ENCODE results near the gene SPZ1. TPM values are rescaled to one million over a fixed set of nuclear protein-coding genes. Genes with fewer than 3 reads are reported as not detected.

Gene SPZ1
- total and polyA plus RNA-seq, 10 of the 15 experiments (the other 5 are each of a cell fraction or from before 2014, with no cell fraction given), result not detected

DNA sequence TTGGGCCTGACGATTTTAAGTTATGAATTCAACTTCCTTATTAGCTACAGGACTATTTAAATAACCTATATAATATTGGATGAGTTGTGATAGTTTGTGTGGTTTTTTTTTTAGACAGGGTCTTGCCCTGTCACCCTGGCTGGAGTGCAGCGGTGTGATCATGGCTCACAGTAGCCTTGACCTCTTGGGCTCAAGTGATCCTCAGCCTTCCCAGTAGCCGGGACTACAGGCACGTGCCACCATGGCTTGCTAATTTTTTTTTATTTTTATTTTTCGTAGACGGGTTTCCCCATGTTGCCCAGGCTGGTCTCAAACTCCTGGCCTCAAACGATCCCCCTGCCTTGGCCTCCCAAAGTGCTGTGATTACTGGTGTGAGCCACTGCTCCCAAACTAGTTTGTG, 17.6 kb downstream of the SPZ1 start:
- TF ChIP-seq POLR2AphosphoS5 (IDR thresholded peaks at IDR 0.05; ENCODE audit: low read length), result no peak
- TF ChIP-seq, protein P1, sequence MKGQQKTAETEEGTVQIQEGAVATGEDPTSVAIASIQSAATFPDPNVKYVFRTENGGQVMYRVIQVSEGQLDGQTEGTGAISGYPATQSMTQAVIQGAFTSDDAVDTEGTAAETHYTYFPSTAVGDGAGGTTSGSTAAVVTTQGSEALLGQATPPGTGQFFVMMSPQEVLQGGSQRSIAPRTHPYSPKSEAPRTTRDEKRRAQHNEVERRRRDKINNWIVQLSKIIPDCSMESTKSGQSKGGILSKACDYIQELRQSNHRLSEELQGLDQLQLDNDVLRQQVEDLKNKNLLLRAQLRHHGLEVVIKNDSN (IDR thresholded peaks at IDR 0.05; ENCODE audit: borderline replicate concordance, extremely low read length, insufficient read depth, low read depth, low read length), result no peak
- intact Hi-C loops (cut with micrococcal nuclease; ENCODE audit: unreplicated experiment) (no loop called here), in situ Hi-C loops (cut with MboI) (no loop called here)
- POLR2A ChIA-PET, result interaction anchor here (0.5 kb wide), 1 partner anchor 704 kb away, joined by 6 read pairs; no protein-coding TSS in a partner anchor
- SMC1A ChIA-PET (ENCODE audit: uncharacterized antibody, unreplicated experiment), result no interaction called here
- BruUV-seq (replicated peaks), result no TSS peak
- H3K27ac ChIP-seq (ENCODE audit: control insufficient read depth, insufficient read depth), result no peak overlapping the region
- CTCF ChIA-PET, result interaction anchor here (0.5 kb wide), 1 partner anchor 313 kb away, joined by 3 read pairs; no protein-coding TSS in a partner anchor
- no peak overlapping the region for H2AFZ ChIP-seq (ENCODE audit: control insufficient read depth, low read depth, low read length)
- H3K4me1 ChIP-seq (ENCODE audit: control insufficient read depth, insufficient read depth, low read length), result no peaks in the 10 kb centered on the region
- H3K9me3 ChIP-seq (replicated peaks; ENCODE audit: control insufficient read depth, insufficient read depth, low read length), result no peaks in the 10 kb centered on the region
- WGBS (ENCODE audit: insufficient coverage, insufficient replicate concordance, low lambda C conversion rate, missing lambda C conversion rate), result 55% methylated on average over 7 of the region's 7 CpGs
- FAIRE-seq (no peak), ATAC-seq (no peak), DNase-seq (ENCODE audit: low read depth, low spot score) (no peak)
- H3K4me3 ChIP-seq, result no peak overlapping the region
- no peaks in the 10 kb centered on the region for H3K36me3 ChIP-seq (ENCODE audit: control insufficient read depth in 2 of 2, insufficient read depth in 2 of 2, low read length in 1 of 2)
- no peaks in the 10 kb centered on the region for H3K79me2 ChIP-seq (ENCODE audit: control insufficient read depth, insufficient read depth, low read length)
- no peaks in the 10 kb centered on the region for H3K27me3 ChIP-seq (replicated peaks in 1 of 2; ENCODE audit: control insufficient read depth in 2 of 2, insufficient read depth in 2 of 2, low read length in 1 of 2)
- H3K9ac ChIP-seq (ENCODE audit: control insufficient read depth, insufficient read depth, low read length), result no peak overlapping the region
- RAD21 ChIA-PET (ENCODE audit: unreplicated experiment), result no interaction called here
- H4K20me1 ChIP-seq (ENCODE audit: control insufficient read depth, insufficient read depth), result no peaks in the 10 kb centered on the region
- H3K4me2 ChIP-seq (ENCODE audit: control insufficient read depth, insufficient read depth), result no peak overlapping the region

DNA sequence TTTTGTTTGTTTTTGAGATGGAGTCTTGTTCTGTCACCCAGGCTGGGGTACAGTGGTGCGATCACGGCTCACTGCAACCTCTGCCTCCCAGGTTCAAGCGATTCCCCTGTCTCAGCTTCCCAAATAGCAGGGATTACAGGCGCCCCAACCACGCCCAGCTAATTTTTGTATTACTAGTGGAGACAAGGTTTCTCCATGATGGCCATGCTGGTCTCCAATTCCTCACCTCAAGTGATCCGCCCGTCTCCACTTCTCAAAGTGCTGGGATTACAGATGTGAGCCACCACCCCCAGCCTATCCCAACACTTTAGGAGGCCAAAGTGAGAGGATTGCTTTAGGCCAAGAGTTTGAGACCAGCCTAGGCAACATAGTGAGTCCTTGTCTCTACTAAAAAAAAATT, 19.3 kb downstream of the SPZ1 start:
- ChIA-PET CTCF (no interaction called here), SMC1A (ENCODE audit: uncharacterized antibody, unreplicated experiment) (no interaction called here), RAD21 (ENCODE audit: unreplicated experiment) (no interaction called here), POLR2A (no interaction called here)
- 85% methylated on average over 7 of the region's 7 CpGs for WGBS (ENCODE audit: insufficient coverage, insufficient replicate concordance, low lambda C conversion rate, missing lambda C conversion rate)
- in situ Hi-C loops (cut with MboI) (no loop called here), intact Hi-C loops (cut with micrococcal nuclease; ENCODE audit: unreplicated experiment) (no loop called here)
- H3K4me2 ChIP-seq (ENCODE audit: control insufficient read depth, insufficient read depth), result no peak overlapping the region
- no peaks in the 10 kb centered on the region for H3K79me2 ChIP-seq (ENCODE audit: control insufficient read depth, insufficient read depth, low read length)
- H2AFZ ChIP-seq (ENCODE audit: control insufficient read depth, low read depth, low read length), result no peak overlapping the region
- FAIRE-seq, result no peak
- no TSS peak for BruUV-seq (replicated peaks)
- no peak for TF ChIP-seq ASH2L (IDR thresholded peaks at IDR 0.05; ENCODE audit: borderline replicate concordance, low read depth)
- TF ChIP-seq MYB (IDR thresholded peaks at IDR 0.05; ENCODE audit: borderline replicate concordance, low read depth, low read length), result no peak
- TF ChIP-seq TARDBP (IDR thresholded peaks at IDR 0.05; ENCODE audit: borderline replicate concordance), result no peak
- TF ChIP-seq NFIC (IDR thresholded peaks at IDR 0.05; ENCODE audit: low read depth, low read length), result no peak
- TF ChIP-seq IKZF2 (IDR thresholded peaks at IDR 0.05), result no peak
- TF ChIP-seq NR2C2 (IDR thresholded peaks at IDR 0.05; ENCODE audit: borderline replicate concordance, control insufficient read depth, insufficient read length, low read depth), result no peak
- TF ChIP-seq, protein P2, sequence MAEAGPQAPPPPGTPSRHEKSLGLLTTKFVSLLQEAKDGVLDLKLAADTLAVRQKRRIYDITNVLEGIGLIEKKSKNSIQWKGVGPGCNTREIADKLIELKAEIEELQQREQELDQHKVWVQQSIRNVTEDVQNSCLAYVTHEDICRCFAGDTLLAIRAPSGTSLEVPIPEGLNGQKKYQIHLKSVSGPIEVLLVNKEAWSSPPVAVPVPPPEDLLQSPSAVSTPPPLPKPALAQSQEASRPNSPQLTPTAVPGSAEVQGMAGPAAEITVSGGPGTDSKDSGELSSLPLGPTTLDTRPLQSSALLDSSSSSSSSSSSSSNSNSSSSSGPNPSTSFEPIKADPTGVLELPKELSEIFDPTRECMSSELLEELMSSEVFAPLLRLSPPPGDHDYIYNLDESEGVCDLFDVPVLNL (IDR thresholded peaks at IDR 0.05; ENCODE audit: low read depth, low read length), result no peak
- H3K9me3 ChIP-seq (replicated peaks; ENCODE audit: control insufficient read depth, insufficient read depth, low read length), result no peaks in the 10 kb centered on the region
- H3K9ac ChIP-seq (ENCODE audit: control insufficient read depth, insufficient read depth, low read length), result no peak overlapping the region
- H4K20me1 ChIP-seq (ENCODE audit: control insufficient read depth, insufficient read depth), result no peaks in the 10 kb centered on the region
- H3K36me3 ChIP-seq (ENCODE audit: control insufficient read depth in 2 of 2, insufficient read depth in 2 of 2, low read length in 1 of 2), result no peaks in the 10 kb centered on the region
- H3K27ac ChIP-seq (ENCODE audit: control insufficient read depth, insufficient read depth), result no peak overlapping the region
- no peak for ATAC-seq
- H3K4me1 ChIP-seq (ENCODE audit: control insufficient read depth, insufficient read depth, low read length), result no peaks in the 10 kb centered on the region
- no peak overlapping the region for H3K4me3 ChIP-seq
- no peak for DNase-seq (ENCODE audit: low read depth, low spot score)
- no peaks in the 10 kb centered on the region for H3K27me3 ChIP-seq (replicated peaks in 1 of 2; ENCODE audit: control insufficient read depth in 2 of 2, insufficient read depth in 2 of 2, low read length in 1 of 2)

All from GM12878 (cell line).